BJ (cell line): Measurements from ENCODE around the gene TGIF2. TPM values are rescaled to one million over a fixed set of nuclear protein-coding genes. Genes with fewer than 3 reads are reported as not detected.
"Not testable (repeated sequence)": the region's sequence is repeated elsewhere in the genome, so short reads cannot be mapped to it uniquely, and the experiment has no call there.

ENCODE experiments used
- CTCF ChIA-PET: fragments of 350-600 bp; formaldehyde crosslinking; extraction: SDS; loops from one replicate; lab custom pipeline; 2021; ENCODE audit warnings: antibody characterized with exemption, inconsistent platforms; lab: Yijun Ruan, JAX
- POLR2A ChIA-PET: fragments of 300-600 bp; sonication (Branson Sonifier 250); formaldehyde crosslinking; extraction: SDS; loops from one replicate; lab custom pipeline; 2021; ENCODE audit warnings: antibody characterized with exemption; lab: Charles Lee
- DNase-seq: peaks from one replicate; pipeline ENCODE4 v3.0.0-alpha.2; 2011; ENCODE audit warnings: low read depth
- H3K27me3 ChIP-seq: 2 replicates; pipeline ENCODE4 v1.6.0; 2011; ENCODE audit warnings: low read length; ENCODE audit not compliant: control insufficient read depth, insufficient read depth
- H3K36me3 ChIP-seq: 2 replicates; pipeline ENCODE4 v1.5.1; 2011; ENCODE audit warnings: low read length; ENCODE audit not compliant: control insufficient read depth, insufficient read depth
- H3K4me3 ChIP-seq: 2 replicates; pipeline ENCODE4 v1.5.1; 2011; ENCODE audit warnings: low read depth, mild to moderate bottlenecking, control low read depth, low read length
- polyA plus RNA-seq: library from polyadenylated mRNA; depleted of rRNA; stranded (reverse); fragments of >200 nt; gene quantifications from 2 replicates; pipeline ENCODE4 v1.2.3, GENCODE V29; 2011; rRNA removed
- small RNA-seq: library from RNA; depleted of rRNA; stranded (forward); fragments of <200 nt; gene quantifications from one replicate; pipeline ENCODE3, GENCODE V24; 2012; ENCODE audit warnings: low replicate concordance, low read depth; ENCODE audit not compliant: insufficient read length
- TF ChIP-seq, protein P1 (sequence below): IDR thresholded peaks from 2 replicates; pipeline ENCODE4 v1.5.1; 2011; ENCODE audit warnings: low read depth, mild to moderate bottlenecking, control low read depth, inconsistent platforms, low read length, moderate library complexity; ENCODE audit not compliant: insufficient read depth

Gene TGIF2
- polyA plus RNA-seq, 1 experiment, result 10.8 TPM

GRCh38 chr20:36634342-36634741, 60.9 kb downstream of the TGIF2 start:
- Histone ChIP-seq H3K36me3 (no peaks in the 10 kb centered on the region), H3K27me3 (no peaks in the 10 kb centered on the region), H3K4me3 (no peak overlapping the region)
- TF ChIP-seq, protein P1, sequence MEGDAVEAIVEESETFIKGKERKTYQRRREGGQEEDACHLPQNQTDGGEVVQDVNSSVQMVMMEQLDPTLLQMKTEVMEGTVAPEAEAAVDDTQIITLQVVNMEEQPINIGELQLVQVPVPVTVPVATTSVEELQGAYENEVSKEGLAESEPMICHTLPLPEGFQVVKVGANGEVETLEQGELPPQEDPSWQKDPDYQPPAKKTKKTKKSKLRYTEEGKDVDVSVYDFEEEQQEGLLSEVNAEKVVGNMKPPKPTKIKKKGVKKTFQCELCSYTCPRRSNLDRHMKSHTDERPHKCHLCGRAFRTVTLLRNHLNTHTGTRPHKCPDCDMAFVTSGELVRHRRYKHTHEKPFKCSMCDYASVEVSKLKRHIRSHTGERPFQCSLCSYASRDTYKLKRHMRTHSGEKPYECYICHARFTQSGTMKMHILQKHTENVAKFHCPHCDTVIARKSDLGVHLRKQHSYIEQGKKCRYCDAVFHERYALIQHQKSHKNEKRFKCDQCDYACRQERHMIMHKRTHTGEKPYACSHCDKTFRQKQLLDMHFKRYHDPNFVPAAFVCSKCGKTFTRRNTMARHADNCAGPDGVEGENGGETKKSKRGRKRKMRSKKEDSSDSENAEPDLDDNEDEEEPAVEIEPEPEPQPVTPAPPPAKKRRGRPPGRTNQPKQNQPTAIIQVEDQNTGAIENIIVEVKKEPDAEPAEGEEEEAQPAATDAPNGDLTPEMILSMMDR, result no peak
- ChIA-PET CTCF (interaction anchor here (0.7 kb wide), 1 partner anchor 144 kb away, joined by 3 read pairs; no protein-coding TSS in a partner anchor), POLR2A (no interaction called here)
- DNase-seq, result no peak

DNA sequence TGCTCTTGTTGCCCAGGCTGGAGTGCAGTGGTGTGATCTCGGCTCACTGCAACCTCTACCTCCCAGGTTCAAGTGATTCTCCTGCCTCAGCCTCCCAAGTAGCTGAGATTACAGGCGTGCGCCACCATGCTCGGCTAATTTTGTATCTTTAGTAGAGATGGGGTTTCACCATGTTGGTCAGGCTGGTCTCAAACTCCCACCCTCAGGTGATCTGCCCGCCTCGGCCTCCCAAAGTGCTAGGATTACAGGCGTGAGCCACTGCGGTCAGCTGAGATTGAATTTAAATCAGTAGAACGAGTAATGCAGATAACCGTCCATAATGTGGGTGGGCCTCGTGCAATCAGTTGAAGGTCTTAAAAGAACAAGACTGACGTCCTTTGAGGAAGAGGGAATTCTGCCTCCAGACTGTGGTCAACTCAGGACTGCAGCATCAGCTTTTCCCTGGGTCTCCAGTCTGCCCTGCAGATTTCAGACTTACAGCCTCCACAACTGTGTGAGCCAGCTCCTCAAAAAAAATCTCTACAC, 65.5 kb downstream of the TGIF2 start:
- H3K27me3 ChIP-seq, H3K36me3 ChIP-seq, CTCF ChIA-PET, DNase-seq, H3K4me3 ChIP-seq, POLR2A ChIA-PET: not testable (repeated sequence)

DNA sequence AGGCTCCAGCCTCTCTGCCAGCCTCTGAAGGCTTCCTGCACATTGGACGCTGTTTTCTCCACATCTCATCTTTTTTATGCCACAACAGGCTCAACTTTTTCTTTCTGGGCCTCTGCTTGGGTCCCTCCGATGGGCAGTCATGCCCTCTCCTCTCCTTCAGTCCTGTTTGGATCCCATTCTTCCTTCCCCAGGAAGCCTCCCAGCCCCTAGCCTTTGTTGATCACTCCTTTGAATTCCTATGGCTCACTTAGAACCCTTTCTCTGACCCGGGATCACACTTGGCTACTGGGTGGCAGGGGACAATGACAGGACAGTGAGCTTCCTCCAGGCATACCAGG, 68.1 kb downstream of the TGIF2 start:
- ChIA-PET POLR2A (no interaction called here), CTCF (no interaction called here)
- TF ChIP-seq, protein P1, result no peak
- Histone ChIP-seq H3K27me3 (no peaks in the 10 kb centered on the region), H3K4me3 (no peak overlapping the region), H3K36me3 (no peaks in the 10 kb centered on the region)
- no peak for DNase-seq

- Histone ChIP-seq H3K36me3 (no peaks in the 10 kb centered on the region), H3K4me3 (no peak overlapping the region), H3K27me3 (no peaks in the 10 kb centered on the region)
- TF ChIP-seq, protein P1, result no peak
- no peak for DNase-seq
- ChIA-PET CTCF (interaction anchor here (2.8 kb wide), 1 partner anchor 13 kb away, joined by 9 read pairs; no protein-coding TSS in a partner anchor), POLR2A (no interaction called here)
Observed at GRCh38 chr20:36642136-36642535, 68.7 kb downstream of the TGIF2 start.

Small RNA genes lying within 50 kb of the gene (small RNA-seq; reads per million reads assigned to genes)
- not detected for gene RF00017

Other genes with a start within 250 kb of the TGIF2 start
- gene MYL9, start 32.1 kb upstream of the TGIF2 start, polyA plus RNA-seq, result 445 and 673 TPM in 2 replicates
- gene RAB5IF, start 32.2 kb downstream of the TGIF2 start, polyA plus RNA-seq, result 92.4 and 138 TPM in 2 replicates
- gene SLA2, start 72.6 kb downstream of the TGIF2 start, polyA plus RNA-seq, result not detected in 2 replicates
- gene NDRG3, start 172.5 kb downstream of the TGIF2 start, polyA plus RNA-seq, result 27.0 and 28.5 TPM in 2 replicates
- 7.3 and 11.0 TPM in 2 replicates for gene DSN1, start 200.2 kb downstream of the TGIF2 start, polyA plus RNA-seq